Panc1 (cell line): ENCODE data around the gene RICTOR. TPM values are rescaled to one million over a fixed set of nuclear protein-coding genes. Genes with fewer than 3 reads are reported as not detected.

ENCODE experiments used
- ATAC-seq: fragments of 200-7000 bp; cut with Tn5 transposase; 2 replicates; pipeline ENCODE4 v1.9.1; 2020; ENCODE audit warnings: mild to moderate bottlenecking, moderate library complexity
- BruUV-seq: library from RNA; stranded (reverse); fragments of 400-500 nt; replicated peaks from 2 replicates; lab custom pipeline; 2021; lab: Mats Ljungman, UMichigan
- CTCF ChIA-PET: fragments of 300-600 bp; sonication (Branson Sonifier 250); formaldehyde crosslinking; loops from one replicate; lab custom pipeline; 2022; ENCODE audit warnings: antibody characterized with exemption; lab: Charles Lee
- POLR2A ChIA-PET: fragments of 300-600 bp; sonication (Branson Sonifier 250); formaldehyde crosslinking; loops from one replicate; lab custom pipeline; 2022; ENCODE audit warnings: antibody characterized with exemption; lab: Charles Lee
- DNase-seq: peaks from one replicate; pipeline ENCODE4 v3.0.0-alpha.2; 2010; ENCODE audit warnings: low read depth, low spot score
- H3K27ac ChIP-seq: 2 replicates; pipeline ENCODE4 v1.5.1; 2011; ENCODE audit warnings: mild to moderate bottlenecking, low read length, inconsistent platforms
- H3K27me3 ChIP-seq: fragments of 200-500 bp; sonication (Bioruptor generic); 2 replicates; pipeline ENCODE4 v1.6.0; 2014; ENCODE audit warnings: low read length, inconsistent platforms; ENCODE audit not compliant: control insufficient read depth, insufficient read depth
- H3K36me3 ChIP-seq: fragments of 200-500 bp; sonication (Bioruptor generic); 2 replicates; pipeline ENCODE4 v1.5.1; 2014; ENCODE audit warnings: inconsistent platforms, mild to moderate bottlenecking, low read length, moderate library complexity; ENCODE audit not compliant: control insufficient read depth, insufficient read depth
- H3K4me1 ChIP-seq: 2 replicates; pipeline ENCODE4 v1.5.1; 2011; ENCODE audit warnings: inconsistent platforms, mild to moderate bottlenecking, low read length, moderate library complexity; ENCODE audit not compliant: control insufficient read depth, insufficient read depth
- H3K4me3 ChIP-seq, 2 experiments: 2 replicates each; pipeline ENCODE4 v1.5.1; 2011 to 2012; ENCODE audit warnings: low read depth in 2 of 2, low read length in 2 of 2, mild to moderate bottlenecking in 2 of 2, inconsistent platforms in 1 of 2, moderate library complexity in 1 of 2
- H3K9me3 ChIP-seq: fragments of 200-500 bp; sonication (Bioruptor generic); 2 replicates; pipeline ENCODE4 v1.5.1; 2014; ENCODE audit warnings: low read depth, mild to moderate bottlenecking, inconsistent platforms, low read length, moderate library complexity; ENCODE audit not compliant: control insufficient read depth, insufficient read depth
- POLR2AphosphoS5 ChIP-seq: IDR thresholded peaks from 2 replicates; pipeline ENCODE4 v1.6.1; 2012; ENCODE audit warnings: mild to moderate bottlenecking, low read depth, low read length, moderate library complexity
- SIN3A ChIP-seq: IDR thresholded peaks from 2 replicates; pipeline ENCODE4 v1.6.1; 2012; ENCODE audit warnings: low read depth, mild to moderate bottlenecking, low read length, moderate library complexity, borderline replicate concordance; ENCODE audit not compliant: insufficient read depth
- TCF7L2 ChIP-seq: IDR thresholded peaks from 2 replicates; pipeline ENCODE4 v1.6.1; 2011; ENCODE audit warnings: mild to moderate bottlenecking, low read depth, low read length, inconsistent platforms
- in situ Hi-C: cut with HindIII; loops from 2 replicates; pipeline ENCODE4 v1.10.0; 2016; ENCODE audit warnings: low sequenced_read_pairs, low pct_unique_long_range_greater_than_20kb
- intact Hi-C: fragments of 100-400 bp; cut with micrococcal nuclease; formaldehyde crosslinking; loops from one replicate; pipeline ENCODE4 v1.10.0; 2022; ENCODE audit not compliant: unreplicated experiment
- total RNA-seq: library from RNA; stranded (reverse); gene quantifications from one replicate; pipeline ENCODE4 v1.2.1, GENCODE V29; 2021; ENCODE audit not compliant: unreplicated experiment
- TF ChIP-seq, protein P1 (sequence below), 2 experiments: IDR thresholded peaks; 2 replicates each; pipeline ENCODE4 v1.6.1; 2011 to 2012; ENCODE audit warnings: low read depth in 2 of 2, control low read depth in 1 of 2, low read length in 1 of 2, mild to moderate bottlenecking in 1 of 2, moderate library complexity in 1 of 2; ENCODE audit not compliant: insufficient read depth in 1 of 2
- TF ChIP-seq, protein P2 (sequence below): fragments of 450-650 bp; IDR thresholded peaks from 2 replicates; pipeline ENCODE4 v1.5.1; 2017; ENCODE audit warnings: mild to moderate bottlenecking

Gene RICTOR
- total RNA-seq, 1 experiment from 2014 or later, result 21.3 TPM

DNA sequence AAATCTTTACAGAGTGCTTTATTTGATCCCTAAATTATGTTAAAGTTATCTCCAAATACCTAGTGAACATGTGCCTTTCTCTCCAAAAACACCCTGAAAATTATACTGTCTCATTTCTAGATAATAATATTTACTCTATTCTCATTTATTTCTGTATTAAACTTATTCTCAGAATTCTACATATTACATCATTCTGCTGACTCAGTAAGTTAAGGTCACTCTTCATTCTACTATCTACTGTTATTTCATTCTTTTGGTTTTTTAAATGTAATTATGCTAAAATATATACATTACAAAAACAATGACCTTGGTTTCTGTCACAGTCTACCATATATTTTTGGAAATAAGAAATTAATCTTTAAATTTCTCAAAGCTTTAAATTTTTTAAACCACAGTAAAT lies 96.2 kb downstream of the RICTOR start:
- no peaks in the 10 kb centered on the region for H3K4me1 ChIP-seq
- in situ Hi-C loops, result no loop called here
- CTCF ChIA-PET, result no interaction called here
- no peaks in the 10 kb centered on the region for H3K9me3 ChIP-seq
- no peaks in the 10 kb centered on the region; the same call in 1 of the 2 replicates for H3K36me3 ChIP-seq
- H3K27me3 ChIP-seq, result no peaks in the 10 kb centered on the region
- POLR2A ChIA-PET, result no interaction called here
- no peak overlapping the region for H3K4me3 ChIP-seq
- ATAC-seq (no peak), DNase-seq (no peak)
- intact Hi-C loops, result no loop called here
- BruUV-seq, result no TSS peak
- TF ChIP-seq, protein P1, sequence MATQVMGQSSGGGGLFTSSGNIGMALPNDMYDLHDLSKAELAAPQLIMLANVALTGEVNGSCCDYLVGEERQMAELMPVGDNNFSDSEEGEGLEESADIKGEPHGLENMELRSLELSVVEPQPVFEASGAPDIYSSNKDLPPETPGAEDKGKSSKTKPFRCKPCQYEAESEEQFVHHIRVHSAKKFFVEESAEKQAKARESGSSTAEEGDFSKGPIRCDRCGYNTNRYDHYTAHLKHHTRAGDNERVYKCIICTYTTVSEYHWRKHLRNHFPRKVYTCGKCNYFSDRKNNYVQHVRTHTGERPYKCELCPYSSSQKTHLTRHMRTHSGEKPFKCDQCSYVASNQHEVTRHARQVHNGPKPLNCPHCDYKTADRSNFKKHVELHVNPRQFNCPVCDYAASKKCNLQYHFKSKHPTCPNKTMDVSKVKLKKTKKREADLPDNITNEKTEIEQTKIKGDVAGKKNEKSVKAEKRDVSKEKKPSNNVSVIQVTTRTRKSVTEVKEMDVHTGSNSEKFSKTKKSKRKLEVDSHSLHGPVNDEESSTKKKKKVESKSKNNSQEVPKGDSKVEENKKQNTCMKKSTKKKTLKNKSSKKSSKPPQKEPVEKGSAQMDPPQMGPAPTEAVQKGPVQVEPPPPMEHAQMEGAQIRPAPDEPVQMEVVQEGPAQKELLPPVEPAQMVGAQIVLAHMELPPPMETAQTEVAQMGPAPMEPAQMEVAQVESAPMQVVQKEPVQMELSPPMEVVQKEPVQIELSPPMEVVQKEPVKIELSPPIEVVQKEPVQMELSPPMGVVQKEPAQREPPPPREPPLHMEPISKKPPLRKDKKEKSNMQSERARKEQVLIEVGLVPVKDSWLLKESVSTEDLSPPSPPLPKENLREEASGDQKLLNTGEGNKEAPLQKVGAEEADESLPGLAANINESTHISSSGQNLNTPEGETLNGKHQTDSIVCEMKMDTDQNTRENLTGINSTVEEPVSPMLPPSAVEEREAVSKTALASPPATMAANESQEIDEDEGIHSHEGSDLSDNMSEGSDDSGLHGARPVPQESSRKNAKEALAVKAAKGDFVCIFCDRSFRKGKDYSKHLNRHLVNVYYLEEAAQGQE (IDR thresholded peaks at IDR 0.05; ENCODE audit: insufficient read depth in 1 of 2, low read depth in 2 of 2, low read length in 1 of 2), result no peak
- TF ChIP-seq POLR2AphosphoS5 (no peak), SIN3A (no peak), TCF7L2 (no peak)
- TF ChIP-seq, protein P2, sequence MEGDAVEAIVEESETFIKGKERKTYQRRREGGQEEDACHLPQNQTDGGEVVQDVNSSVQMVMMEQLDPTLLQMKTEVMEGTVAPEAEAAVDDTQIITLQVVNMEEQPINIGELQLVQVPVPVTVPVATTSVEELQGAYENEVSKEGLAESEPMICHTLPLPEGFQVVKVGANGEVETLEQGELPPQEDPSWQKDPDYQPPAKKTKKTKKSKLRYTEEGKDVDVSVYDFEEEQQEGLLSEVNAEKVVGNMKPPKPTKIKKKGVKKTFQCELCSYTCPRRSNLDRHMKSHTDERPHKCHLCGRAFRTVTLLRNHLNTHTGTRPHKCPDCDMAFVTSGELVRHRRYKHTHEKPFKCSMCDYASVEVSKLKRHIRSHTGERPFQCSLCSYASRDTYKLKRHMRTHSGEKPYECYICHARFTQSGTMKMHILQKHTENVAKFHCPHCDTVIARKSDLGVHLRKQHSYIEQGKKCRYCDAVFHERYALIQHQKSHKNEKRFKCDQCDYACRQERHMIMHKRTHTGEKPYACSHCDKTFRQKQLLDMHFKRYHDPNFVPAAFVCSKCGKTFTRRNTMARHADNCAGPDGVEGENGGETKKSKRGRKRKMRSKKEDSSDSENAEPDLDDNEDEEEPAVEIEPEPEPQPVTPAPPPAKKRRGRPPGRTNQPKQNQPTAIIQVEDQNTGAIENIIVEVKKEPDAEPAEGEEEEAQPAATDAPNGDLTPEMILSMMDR, result no peak
- no peak overlapping the region for H3K27ac ChIP-seq

DNA sequence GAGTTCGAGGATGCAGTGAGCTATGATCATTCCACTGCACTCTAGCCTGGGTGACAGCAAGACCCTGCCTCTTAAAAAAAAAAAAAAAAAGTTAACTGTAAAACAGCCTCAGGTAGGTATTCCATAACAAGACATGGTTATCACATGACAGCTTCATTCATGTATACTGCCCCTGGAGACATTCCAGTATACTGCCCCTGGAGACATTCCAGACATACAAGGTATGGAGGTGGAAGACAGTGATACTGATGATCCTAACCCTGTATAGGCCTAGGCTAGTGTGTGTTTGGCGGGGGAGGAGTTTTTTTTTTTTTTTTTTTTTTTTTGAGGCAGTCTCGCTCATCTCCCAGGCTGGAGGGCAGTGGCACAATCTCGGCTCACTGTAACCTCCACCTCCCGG lies 105.5 kb downstream of the RICTOR start:
- ChIA-PET POLR2A (interaction anchor here (0.7 kb wide), 1 partner anchor 11 kb away, joined by 15 read pairs; no protein-coding TSS in a partner anchor), CTCF (no interaction called here)
- no peak for DNase-seq
- in situ Hi-C loops (no loop called here), intact Hi-C loops (no loop called here)
- no peaks in the 10 kb centered on the region for H3K9me3 ChIP-seq
- no peaks in the 10 kb centered on the region for H3K27me3 ChIP-seq
- no peak overlapping the region for H3K4me3 ChIP-seq
- H3K4me1 ChIP-seq, result no peaks in the 10 kb centered on the region
- no TSS peak for BruUV-seq
- no peak for TF ChIP-seq SIN3A
- no peak for TF ChIP-seq TCF7L2
- TF ChIP-seq, protein P1 (IDR thresholded peaks at IDR 0.05; ENCODE audit: insufficient read depth in 1 of 2, low read depth in 2 of 2, low read length in 1 of 2), result no peak
- TF ChIP-seq, protein P2, result no peak
- H3K36me3 ChIP-seq, result peaks cover 5% of the 10 kb centered on the region
- no peak overlapping the region for H3K27ac ChIP-seq
- ATAC-seq, result no peak
